Measurements from ENCODE around the gene DDB1.

GRCh38 chr11:61266602-61267001 lies 66.3 kb downstream of the DDB1 start:
- TF ChIP-seq CTCF (IDR thresholded peaks at IDR 0.05; ENCODE audit: low read depth, low read length) = no peak
- TF ChIP-seq POLR2A (IDR thresholded peaks at IDR 0.05; ENCODE audit: extremely low read depth, insufficient read length) = no peak
- no peak for TF ChIP-seq MAX (IDR thresholded peaks at IDR 0.05; ENCODE audit: low read depth, low read length)

All from NB4 (cell line).